A549 (cell line): ENCODE measurements around the gene TJP1. TPM values are rescaled to one million over a fixed set of nuclear protein-coding genes. Genes with fewer than 3 reads are reported as not detected.

ENCODE experiments used
- ATAC-seq, 2 experiments: fragments of 200-7000 bp in 1 of 2; fragments of >200 bp in 1 of 2; cut with Nextera tagmentation in 1 of 2; cut with Tn5 transposase in 1 of 2; 3 replicates each; pipeline versions ENCODE4 v1.8.0 to v1.9.1; 2018 to 2020; ENCODE audit warnings: mild to moderate bottlenecking in 1 of 2, moderate library complexity in 1 of 2
- CTCF ChIA-PET: fragments of 300-600 bp; sonication (Branson Sonifier 250); formaldehyde crosslinking; extraction: SDS; loops from one replicate; lab custom pipeline; 2021; ENCODE audit warnings: antibody characterized with exemption, inconsistent platforms; lab: Yijun Ruan, JAX
- POLR2A ChIA-PET: fragments of 350-600 bp; formaldehyde crosslinking; extraction: SDS; loops from one replicate; lab custom pipeline; 2021; ENCODE audit warnings: antibody characterized with exemption, inconsistent platforms; lab: Yijun Ruan, JAX
- DNase-seq, 2 experiments: peaks; one replicate each; pipeline versions ENCODE4 v3.0.0 to v3.0.0-alpha.2; 2011 to 2016; ENCODE audit warnings: low read depth in 1 of 2, low spot score in 1 of 2
- FAIRE-seq: peaks from 2 replicates; lab custom pipeline; 2011; peaks lifted over from hg19 to GRCh38; lab: Jason Lieb, UNC
- H3K27ac ChIP-seq, 2 experiments: fragments of >200 bp; sonication (Bioruptor Twin); formaldehyde crosslinking; 3 replicates each; pipeline ENCODE4 v1.5.1; 2016 to 2017
- H3K4me1 ChIP-seq: fragments of >200 bp; sonication (Bioruptor Twin); formaldehyde crosslinking; 3 replicates; pipeline ENCODE4 v1.6.1; 2016
- H3K4me2 ChIP-seq: fragments of >200 bp; sonication (Bioruptor Twin); formaldehyde crosslinking; 3 replicates; pipeline ENCODE4 v1.6.1; 2016
- H3K4me3 ChIP-seq: fragments of >200 bp; sonication (Bioruptor Twin); formaldehyde crosslinking; 3 replicates; pipeline ENCODE4 v1.5.1; 2016
- H3K9me3 ChIP-seq: fragments of >200 bp; sonication (Bioruptor Twin); formaldehyde crosslinking; 3 replicates; pipeline ENCODE4 v1.6.1; 2016
- BCL3 ChIP-seq: fragments of >200 bp; sonication (Bioruptor Twin); formaldehyde crosslinking; IDR thresholded peaks from 3 replicates; pipeline ENCODE4 v1.6.1; 2016
- CBX2 ChIP-seq: fragments of 200-600 bp; sonication (generic); IDR thresholded peaks from 2 replicates; pipeline ENCODE4 v1.6.1; 2016; ENCODE audit warnings: low read depth, mild to moderate bottlenecking, borderline replicate concordance
- CBX8 ChIP-seq: fragments of 200-600 bp; sonication (generic); IDR thresholded peaks from 2 replicates; pipeline ENCODE4 v1.6.1; 2016
- CEBPB ChIP-seq, 2 experiments: fragments of >200 bp in 1 of 2; sonication (Bioruptor Twin) in 1 of 2; formaldehyde crosslinking in 1 of 2; IDR thresholded peaks; 2 replicates each; pipeline ENCODE4 v1.6.1; 2012 to 2016
- ESRRA ChIP-seq: fragments of 150-350 bp; IDR thresholded peaks from 2 replicates; pipeline ENCODE4 v1.6.1; 2014; ENCODE audit warnings: mild to moderate bottlenecking, low read length, borderline replicate concordance
- FOSB ChIP-seq: fragments of 250-450 bp; sonication (Bioruptor Pico); IDR thresholded peaks from 2 replicates; pipeline ENCODE4 v1.5.0; 2020; ENCODE audit warnings: mild to moderate bottlenecking, moderate library complexity
- GATA3 ChIP-seq: IDR thresholded peaks from 2 replicates; pipeline ENCODE4 v1.6.1; 2012; ENCODE audit warnings: borderline replicate concordance
- HES2 ChIP-seq: fragments of >200 bp; sonication (Bioruptor Twin); formaldehyde crosslinking; IDR thresholded peaks from 2 replicates; pipeline ENCODE4 v1.6.1; 2016
- HEYL ChIP-seq: fragments of 250-450 bp; sonication (Bioruptor Pico); IDR thresholded peaks from 2 replicates; pipeline ENCODE4 v1.8.0; 2021; ENCODE audit warnings: mild to moderate bottlenecking, moderate library complexity
- HMGXB4 ChIP-seq: fragments of 250-450 bp; sonication (Bioruptor Pico); IDR thresholded peaks from 2 replicates; pipeline ENCODE4 v1.5.0; 2021; ENCODE audit warnings: mild to moderate bottlenecking, moderate library complexity, borderline replicate concordance
- HOXA7 ChIP-seq: fragments of 250-450 bp; sonication (Bioruptor Pico); IDR thresholded peaks from 2 replicates; pipeline ENCODE4 v1.5.0; 2020; ENCODE audit warnings: mild to moderate bottlenecking, moderate library complexity
- HOXB13 ChIP-seq: fragments of 250-450 bp; sonication (Bioruptor Pico); IDR thresholded peaks from 2 replicates; pipeline ENCODE4 v1.5.0; 2020; ENCODE audit warnings: low read depth, mild to moderate bottlenecking, moderate library complexity
- JUN ChIP-seq, 2 experiments: fragments of >200 bp; sonication (Bioruptor Twin); formaldehyde crosslinking; IDR thresholded peaks; 2 replicates in 1 of 2; 3 replicates in 1 of 2; pipeline ENCODE4 v1.6.1; 2016 to 2017
- JUNB ChIP-seq: fragments of >200 bp; sonication (Bioruptor Twin); formaldehyde crosslinking; IDR thresholded peaks from 2 replicates; pipeline ENCODE4 v1.6.1; 2016
- MAFK ChIP-seq: fragments of 450-650 bp; IDR thresholded peaks from 2 replicates; pipeline ENCODE4 v1.6.1; 2014; ENCODE audit not compliant: partially characterized antibody
- NPAS2 ChIP-seq: fragments of 250-450 bp; sonication (Bioruptor Pico); IDR thresholded peaks from 2 replicates; pipeline ENCODE4 v1.8.0; 2022; ENCODE audit warnings: mild to moderate bottlenecking, moderate library complexity, borderline replicate concordance
- PBX3 ChIP-seq: IDR thresholded peaks from 2 replicates; pipeline ENCODE4 v1.6.1; 2012
- POLR2A ChIP-seq: IDR thresholded peaks from 2 replicates; pipeline ENCODE4 v1.6.1; 2012; ENCODE audit warnings: mild to moderate bottlenecking, low read length
- POLR2AphosphoS2 ChIP-seq: conservative IDR thresholded peaks from 2 replicates; pipeline ENCODE4 v1.6.1; 2012; ENCODE audit warnings: low read length, improper control_type of control experiment, inconsistent platforms
- RAD21 ChIP-seq, 2 experiments: fragments of >200 bp in 1 of 2; sonication (Bioruptor Twin) in 1 of 2; formaldehyde crosslinking in 1 of 2; IDR thresholded peaks in 1 of 2; conservative IDR thresholded peaks in 1 of 2; 2 replicates in 1 of 2; 3 replicates in 1 of 2; pipeline ENCODE4 v1.6.1; 2012 to 2018; ENCODE audit warnings: inconsistent platforms in 1 of 2
- RARB ChIP-seq: fragments of 250-450 bp; sonication (Bioruptor Pico); IDR thresholded peaks from 2 replicates; pipeline ENCODE4 v1.8.0; 2021; ENCODE audit warnings: mild to moderate bottlenecking, moderate library complexity
- RCOR1 ChIP-seq: fragments of 150-350 bp; IDR thresholded peaks from 2 replicates; pipeline ENCODE4 v1.6.1; 2014; ENCODE audit warnings: antibody characterized with exemption, low read length, low read depth
- RFX5 ChIP-seq: fragments of 450-650 bp; IDR thresholded peaks from 2 replicates; pipeline ENCODE4 v1.7.1; 2014; ENCODE audit warnings: antibody characterized with exemption, mild to moderate bottlenecking, moderate library complexity
- RNF2 ChIP-seq: fragments of 200-600 bp; sonication (generic); IDR thresholded peaks from 2 replicates; pipeline ENCODE4 v1.6.1; 2016; ENCODE audit warnings: low read depth, mild to moderate bottlenecking, antibody characterized with exemption, moderate library complexity, borderline replicate concordance
- SMC3 ChIP-seq: fragments of >200 bp; sonication (Bioruptor Twin); formaldehyde crosslinking; IDR thresholded peaks from 3 replicates; pipeline ENCODE4 v1.6.1; 2018; ENCODE audit warnings: inconsistent platforms
- TP53 ChIP-seq: fragments of 250-450 bp; sonication (Bioruptor Pico); IDR thresholded peaks from 2 replicates; pipeline ENCODE4 v1.5.0; 2021; ENCODE audit warnings: mild to moderate bottlenecking, moderate library complexity
- WGBS: methylation state at CpG from one replicate; pipeline ENCODE4 v1.1.6; 2017; ENCODE audit errors: missing lambda C conversion rate; 5-methylcytosine and 5-hydroxymethylcytosine counted together
- polyA plus RNA-seq, 4 experiments: library from polyadenylated mRNA; depleted of rRNA in 3 of 4; stranded (reverse); fragments of >200 nt; fragmentation: RNase III in 1 of 4; extraction: RNeasy Plus Mini Kit Qiagen cat#74134 plus additional on column Dnase treatment in 1 of 4; gene quantifications; 2 replicates in 3 of 4; 3 replicates in 1 of 4; pipeline ENCODE4 v1.2.3, GENCODE V29; 2011 to 2017

The TJP1 gene
- polyA plus RNA-seq, 2 of the 4 experiments (the other 2 are of a cell fraction), result 55.0 to 179 TPM

- WGBS, result 93% methylated on average over 25 of the region's 26 CpGs
- peak; percentile 32 for FAIRE-seq
- TF ChIP-seq GATA3, result 0 out of 2 replicates have a peak, but pooled peaks have one; percentile 11
- TF ChIP-seq POLR2A, result peak; percentile 11; the same call in 1 of the 2 replicates
- 0 out of 2 replicates have a peak, but pooled peaks have one; percentile 57 for TF ChIP-seq POLR2AphosphoS2
- TF ChIP-seq JUN (IDR thresholded peaks at IDR 0.05), result no peak
- DNase-seq, result no peak
- no peaks in the 10 kb centered on the region for H3K9me3 ChIP-seq
- ATAC-seq, result peak; percentile 5 to 7; a peak in 4 of 6 replicates
- peaks cover 45% of the 10 kb centered on the region for H3K4me1 ChIP-seq
- H3K4me2 ChIP-seq, result no peak overlapping the region
- peak overlapping the region in 1 of 2 experiments; percentile 75; a peak in 3 of 6 replicates for H3K27ac ChIP-seq
- H3K4me3 ChIP-seq, result no peak overlapping the region
- POLR2A ChIA-PET, result interaction anchor here (0.6 kb wide), 1 partner anchor 26 kb away, joined by 6 read pairs; no protein-coding TSS in a partner anchor
- CTCF ChIA-PET, result interaction anchor here (1.2 to 3.7 kb wide), 4 partner anchors 8 to 386 kb away, joined by 3 to 25 read pairs (median 3); no protein-coding TSS in a partner anchor
Measured at GRCh38 chr15:29688506-29689286, 133.6 kb downstream of the TJP1 start.

- H3K4me2 ChIP-seq, result no peak overlapping the region
- ChIA-PET CTCF (interaction anchor here (1.2 to 3.7 kb wide), 4 partner anchors 9 to 387 kb away, joined by 3 to 25 read pairs (median 3); no protein-coding TSS in a partner anchor), POLR2A (interaction anchor here (0.6 kb wide), 1 partner anchor 27 kb away, joined by 6 read pairs; no protein-coding TSS in a partner anchor)
- no peaks in the 10 kb centered on the region for H3K9me3 ChIP-seq
- ATAC-seq (peak; percentile 4; a peak in 3 of 6 replicates), FAIRE-seq (no peak), DNase-seq (no peak)
- TF ChIP-seq PBX3, result no peak
- no peak for TF ChIP-seq JUNB
- no peak for TF ChIP-seq RAD21 (conservative IDR thresholded peaks at IDR 0.05 in 1 of 2, IDR thresholded peaks at IDR 0.05 in 1 of 2)
- TF ChIP-seq SMC3, result no peak
- TF ChIP-seq POLR2A, result peak; percentile 10; the same call in 1 of the 2 replicates
- TF ChIP-seq HMGXB4 (CRISPR knock-in tag), result no peak
- no peak for TF ChIP-seq HOXA7 (CRISPR knock-in tag)
- TF ChIP-seq HES2, result no peak
- WGBS, result 91% methylated on average over 24 of the region's 24 CpGs
- peak overlapping the region in 1 of 2 experiments; percentile 64; a peak in 3 of 6 replicates for H3K27ac ChIP-seq
- H3K4me1 ChIP-seq, result peaks cover 40% of the 10 kb centered on the region
- no peak overlapping the region for H3K4me3 ChIP-seq
Measured at GRCh38 chr15:29687939-29688505, 134.2 kb downstream of the TJP1 start.

- H3K27ac ChIP-seq, result peak overlapping the region in 1 of 2 experiments; percentile 64; a peak in 3 of 6 replicates
- no peaks in the 10 kb centered on the region for H3K9me3 ChIP-seq
- POLR2A ChIA-PET, result interaction anchor here (0.8 kb wide), 1 partner anchor 9 kb away, joined by 3 read pairs; no protein-coding TSS in a partner anchor
- WGBS, result 82% methylated on average over 15 of the region's 15 CpGs
- FAIRE-seq (no peak), DNase-seq (no peak), ATAC-seq (peak; percentile 7 to 13; a peak in 3 of 6 replicates)
- H3K4me1 ChIP-seq, result peaks cover 40% of the 10 kb centered on the region
- TF ChIP-seq RCOR1 (no peak), HEYL (CRISPR knock-in tag) (no peak), SMC3 (no peak), RARB (CRISPR knock-in tag) (no peak), TP53 (CRISPR knock-in tag) (no peak), CEBPB (IDR thresholded peaks at IDR 0.05) (no peak), RFX5 (no peak), RAD21 (conservative IDR thresholded peaks at IDR 0.05 in 1 of 2, IDR thresholded peaks at IDR 0.05 in 1 of 2) (no peak), FOSB (CRISPR knock-in tag) (no peak), RNF2 (no peak), CBX2 (no peak), ESRRA (no peak), BCL3 (no peak), CBX8 (no peak), NPAS2 (CRISPR knock-in tag) (no peak), MAFK (no peak), HOXB13 (CRISPR knock-in tag) (no peak)
- H3K4me3 ChIP-seq, result no peak overlapping the region
- CTCF ChIA-PET, result interaction anchor here (0.8 to 3.7 kb wide), 8 partner anchors 9 to 387 kb away, joined by 3 to 25 read pairs (median 4); no protein-coding TSS in a partner anchor
- H3K4me2 ChIP-seq, result no peak overlapping the region
Measured at GRCh38 chr15:29687204-29687815, 135.0 kb downstream of the TJP1 start.
